ENCODE data around the gene ELF1. TPM values are rescaled to one million over a fixed set of nuclear protein-coding genes. Genes with fewer than 3 reads are reported as not detected.

ELF1 gene
- total and polyA plus RNA-seq, 2 donors (not counting 3 experiments of a cell fraction or from before 2014, with no cell fraction given): 31.8 to 61.2 TPM

- BruUV-seq (replicated peaks): no TSS peak
- Histone ChIP-seq H3K4me2 (ENCODE audit: insufficient read depth, low read length) (no peak overlapping the region), H3K79me2 (ENCODE audit: control insufficient read depth, insufficient read depth, low read length) (peaks cover 55% of the 10 kb centered on the region), H3K4me1 (ENCODE audit: control insufficient read depth, extremely low read depth, insufficient read depth, low read length) (no peaks in the 10 kb centered on the region), H3K27me3 (ENCODE audit: control insufficient read depth in 2 of 2, insufficient read depth in 2 of 2, low read length in 2 of 2) (no peaks in the 10 kb centered on the region), H3K9me1 (replicated peaks; ENCODE audit: control insufficient read depth, extremely low read depth, insufficient read depth, low read length) (no peaks in the 10 kb centered on the region), H3K27ac (ENCODE audit: insufficient read depth, low read depth, low read length) (no peak overlapping the region), H3K9ac (replicated peaks; ENCODE audit: extremely low read depth, insufficient read depth, low read length) (no peak overlapping the region), H2AFZ (ENCODE audit: low read depth, low read length) (no peak overlapping the region), H4K20me1 (replicated peaks; ENCODE audit: control insufficient read depth, extremely low read depth, insufficient read depth, low read length) (peaks cover 2% of the 10 kb centered on the region), H3K36me3 (ENCODE audit: control insufficient read depth in 2 of 2, extremely low read depth in 1 of 2, insufficient read depth in 2 of 2, low read length in 2 of 2) (peaks cover 4 to 6% of the 10 kb centered on the region in 2 experiments), H3K9me3 (replicated peaks; ENCODE audit: control insufficient read depth, insufficient read depth, low read length) (no peaks in the 10 kb centered on the region), H3K4me3 (replicated peaks in 1 of 3; ENCODE audit: insufficient read depth in 1 of 3, low read depth in 1 of 3, low read length in 3 of 3) (no peak overlapping the region)
- POLR2A ChIA-PET: no interaction called here
- intact Hi-C loops (cut with micrococcal nuclease) (no loop called here), dilution Hi-C loops (cut with MboI; ENCODE audit: extremely low pct_ligation_motif_present, low sequenced_read_pairs) (no loop called here)
- FAIRE-seq (no peak), DNase-seq (ENCODE audit: low read depth, low spot score) (no peak)
- TF ChIP-seq MAX (IDR thresholded peaks at IDR 0.05; ENCODE audit: insufficient read depth, insufficient read length): no peak
- TF ChIP-seq CTCF (IDR thresholded peaks at IDR 0.05; ENCODE audit: extremely low read depth in 1 of 2, insufficient read depth in 1 of 2, low read depth in 1 of 2, low read length in 2 of 2): no peak
- TF ChIP-seq GATA2 (IDR thresholded peaks at IDR 0.05; ENCODE audit: insufficient read depth, insufficient read length, low read depth, low read length): no peak
- TF ChIP-seq POLR2A (IDR thresholded peaks at IDR 0.05; ENCODE audit: low read depth, low read length): no peak
- TF ChIP-seq FOS (IDR thresholded peaks at IDR 0.05; ENCODE audit: borderline replicate concordance, insufficient read depth, low read length): no peak
- TF ChIP-seq POLR2AphosphoS5 (IDR thresholded peaks at IDR 0.05; ENCODE audit: insufficient read depth, low read depth, low read length): no peak
- no peak for TF ChIP-seq JUN (IDR thresholded peaks at IDR 0.05; ENCODE audit: borderline replicate concordance, insufficient read depth, insufficient read length, low read depth)
- no peak for TF ChIP-seq MYC (IDR thresholded peaks at IDR 0.05; ENCODE audit: low read depth, low read length)
- TF ChIP-seq EZH2 (IDR thresholded peaks at IDR 0.05; ENCODE audit: borderline replicate concordance, low read depth, low read length, severe bottlenecking): no peak
- CTCF ChIA-PET: no interaction called here
Measured at GRCh38 chr13:40961214-40961613, 57.9 kb downstream of the ELF1 start.
